NAMALWA (cell line): ENCODE data around the gene CCDC187.

Source experiments
- DNase-seq: peaks from one replicate; pipeline ENCODE4 v3.0.0-alpha.2; 2015; ENCODE audit warnings: low spot score

CCDC187 gene

DNA sequence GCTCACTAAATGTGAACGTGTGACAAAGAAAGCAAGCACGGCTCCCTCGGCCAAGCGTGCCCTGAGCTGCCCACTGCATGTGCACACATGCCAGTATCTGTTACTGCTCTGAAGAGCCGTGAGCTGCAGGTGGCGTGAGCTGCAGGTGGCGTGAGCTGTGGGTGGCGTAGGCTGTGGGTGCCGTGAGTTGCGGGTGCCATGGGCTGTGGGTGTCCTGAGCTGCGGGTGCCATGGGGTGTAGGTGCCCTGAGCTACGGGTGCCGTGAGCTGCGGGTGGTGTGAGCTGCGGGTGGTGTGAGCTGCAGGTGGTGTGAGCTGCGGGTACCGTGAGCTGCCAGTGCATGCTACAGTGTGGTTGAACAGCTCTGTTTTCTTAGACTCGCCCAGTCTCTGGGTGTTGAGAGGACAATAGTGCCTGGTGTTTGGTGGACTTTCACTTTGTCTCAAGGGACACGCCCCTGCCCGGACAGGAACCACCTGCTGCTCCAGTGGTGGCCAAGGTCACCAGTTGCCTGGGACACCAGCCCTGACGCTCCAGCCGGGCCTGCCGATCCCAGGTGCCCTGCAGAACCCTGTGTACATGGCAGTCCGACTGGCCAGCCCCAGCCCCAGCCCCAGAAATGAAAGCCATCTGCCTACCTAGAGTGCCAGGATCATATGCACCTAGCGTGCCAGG, 6.7 kb downstream of the CCDC187 start:
- DNase-seq: peak; percentile 73

DNA sequence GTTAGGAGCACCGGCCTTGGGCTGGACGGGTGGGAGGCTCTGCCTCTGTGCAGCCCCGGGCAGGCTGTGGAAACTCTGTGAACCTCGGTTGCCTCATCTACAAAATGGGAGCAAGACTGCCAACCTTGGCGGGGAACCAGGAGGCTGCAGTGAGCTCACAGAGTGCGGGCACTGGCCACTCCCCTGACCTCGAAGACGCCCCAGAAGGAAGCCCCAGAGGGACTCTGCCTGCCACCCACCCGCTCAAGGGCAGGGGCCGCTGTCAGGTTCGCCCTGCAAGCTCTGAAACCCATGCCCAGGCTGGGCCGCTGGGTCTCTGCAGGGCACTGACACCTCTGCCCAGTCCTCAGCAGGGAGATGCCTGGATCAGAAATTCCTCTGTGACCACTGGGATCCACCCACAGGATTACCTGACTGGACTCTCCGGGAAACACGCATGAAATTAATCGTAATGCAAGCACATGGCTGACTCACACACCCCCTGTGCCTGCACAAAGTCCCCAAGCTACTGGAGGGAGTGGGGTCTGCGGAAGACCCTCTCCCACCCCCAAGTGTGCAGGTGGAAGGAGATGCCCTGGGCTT, 7.4 kb downstream of the CCDC187 start:
- DNase-seq: no peak

DNA sequence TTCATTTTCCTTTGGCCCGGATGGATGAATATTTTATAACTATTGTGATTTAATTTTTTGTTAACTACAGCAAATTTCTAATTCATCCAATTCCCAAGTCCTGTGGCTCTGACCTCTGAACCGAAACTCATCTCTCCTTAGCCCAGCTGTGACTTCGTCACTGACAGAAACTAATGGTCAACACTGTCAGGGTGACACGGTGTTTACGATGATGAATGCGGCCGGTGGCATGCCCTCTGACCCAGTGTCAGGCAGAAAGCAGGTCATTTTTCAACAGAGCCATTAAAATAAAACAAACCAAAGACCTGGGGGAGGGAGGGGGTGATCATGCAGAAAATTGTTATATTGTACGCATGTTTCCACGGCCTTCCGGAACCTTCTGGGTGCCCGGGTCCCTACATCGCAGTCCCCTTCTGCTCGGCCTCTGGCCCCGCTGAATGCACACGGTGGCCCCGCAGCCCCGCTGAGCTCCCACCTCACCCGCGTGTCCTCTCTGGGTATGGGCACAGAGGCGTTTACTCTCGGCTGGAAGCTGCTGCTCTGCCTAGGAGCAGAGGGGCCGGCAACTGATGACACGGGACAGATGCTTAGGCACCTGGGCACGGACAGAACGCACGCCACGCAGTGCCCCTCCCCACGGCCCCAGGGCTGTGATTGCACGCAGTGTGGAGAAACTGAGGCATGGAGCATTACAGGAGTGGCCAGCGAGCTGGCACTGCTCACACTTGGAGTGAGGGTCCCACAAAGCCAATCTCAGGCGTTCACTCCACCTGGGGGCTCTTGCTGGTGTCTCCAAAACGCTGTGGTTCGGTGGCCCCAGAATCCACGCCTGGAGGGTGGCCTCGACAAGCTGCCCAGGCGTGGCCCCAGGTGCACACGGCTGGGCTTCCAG, 8.1 kb downstream of the CCDC187 start:
- DNase-seq: no peak

DNA sequence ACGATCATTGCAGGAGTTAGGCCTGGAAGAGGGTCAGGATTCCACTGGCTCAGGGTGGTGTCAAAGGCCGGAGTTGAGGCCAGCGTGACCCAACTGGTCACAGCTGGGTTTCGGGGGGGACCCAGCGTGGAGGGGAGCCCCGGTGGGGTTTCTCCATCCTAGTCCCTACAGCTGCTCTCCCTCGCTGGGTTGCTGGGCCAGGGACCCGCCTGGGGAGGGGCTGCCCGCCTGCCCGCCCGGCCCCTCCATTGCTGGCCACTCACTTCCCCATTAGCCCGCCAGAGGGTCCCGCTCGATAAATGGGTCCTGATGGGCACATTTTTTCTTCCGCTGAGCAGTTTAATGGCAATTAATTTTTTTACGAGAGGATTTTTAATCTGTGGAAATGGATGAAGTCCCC, 8.8 kb downstream of the CCDC187 start:
- no peak for DNase-seq

DNA sequence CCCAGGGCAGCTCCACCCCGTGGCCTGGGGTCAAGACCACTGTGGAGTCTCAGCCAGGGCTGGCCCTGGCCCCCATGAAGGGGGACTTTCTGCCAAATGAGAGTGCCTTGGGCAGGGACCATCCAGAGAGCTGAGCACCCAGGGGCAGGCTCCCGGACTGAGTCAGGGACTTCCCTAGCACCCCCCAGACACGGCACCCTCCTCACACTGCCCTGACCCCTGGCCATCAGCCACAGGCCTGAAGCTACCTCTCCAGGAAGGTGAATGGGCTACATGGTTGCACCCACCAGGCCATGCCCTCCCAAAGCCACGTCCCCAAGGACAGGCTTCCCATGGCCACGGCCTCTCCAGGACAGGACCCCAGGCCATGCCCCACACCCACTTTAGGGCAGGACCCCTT, 9.5 kb downstream of the CCDC187 start:
- DNase-seq: no peak

DNA sequence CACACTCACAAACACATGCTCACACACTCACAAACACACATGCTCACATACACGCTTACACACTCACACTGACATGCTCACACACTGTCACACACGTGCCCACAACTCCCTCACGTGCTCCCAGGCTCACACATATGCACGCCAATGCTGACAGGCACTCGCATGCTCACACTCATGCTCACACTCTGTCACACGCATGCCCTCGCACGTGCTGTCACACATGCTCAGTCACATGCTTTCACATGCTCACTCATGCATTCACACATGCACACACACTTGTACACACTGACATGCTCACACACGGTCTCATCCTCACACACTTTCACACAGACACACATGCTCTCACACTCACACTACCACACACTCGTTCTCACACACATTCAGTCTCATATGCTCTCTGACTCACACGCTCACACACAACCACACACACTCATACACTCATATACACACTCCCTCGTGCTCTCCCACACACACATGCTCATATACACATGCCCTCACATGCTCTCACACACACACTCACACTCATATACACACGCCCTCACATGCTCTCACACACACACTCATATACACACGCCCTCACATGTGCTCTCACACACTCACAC, 10.3 kb downstream of the CCDC187 start:
- no peak for DNase-seq

DNA sequence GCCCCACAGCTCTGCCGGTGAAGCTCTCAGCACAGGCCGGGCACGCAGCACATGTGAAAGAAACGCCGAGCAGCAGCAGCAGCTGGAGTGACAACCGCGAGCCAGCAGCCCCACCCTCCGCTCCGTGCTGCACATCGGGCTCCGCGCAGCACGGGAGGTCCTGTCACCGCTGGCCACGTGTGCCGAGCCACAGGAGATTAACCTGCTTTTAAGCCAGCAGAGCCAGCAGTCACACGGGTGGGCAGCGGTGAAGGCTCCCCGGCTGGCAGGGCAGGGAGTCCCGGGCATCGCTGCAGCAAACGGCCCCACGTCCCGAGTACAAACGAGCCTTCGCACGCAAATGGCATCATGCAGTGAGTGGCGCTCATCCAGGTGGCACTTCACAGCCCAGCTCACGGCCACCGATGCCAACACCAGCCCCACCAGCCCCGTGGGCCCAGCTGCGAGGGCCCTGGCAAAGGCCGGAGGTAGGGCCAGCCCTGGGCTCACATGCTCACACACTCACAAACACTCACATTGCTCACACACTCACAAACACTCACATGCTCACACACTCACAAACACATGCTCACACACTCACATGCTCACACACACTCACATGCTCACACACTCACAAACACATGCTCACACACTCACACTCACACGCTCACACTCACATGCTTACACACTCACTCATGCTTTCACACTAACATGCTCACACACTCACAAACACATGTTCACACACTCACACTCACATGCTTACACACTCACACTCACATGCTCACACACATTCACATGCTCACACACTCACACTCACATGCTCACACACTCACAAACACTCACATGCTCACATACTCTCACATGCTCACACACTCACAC, 11.1 kb downstream of the CCDC187 start:
- no peak for DNase-seq

DNA sequence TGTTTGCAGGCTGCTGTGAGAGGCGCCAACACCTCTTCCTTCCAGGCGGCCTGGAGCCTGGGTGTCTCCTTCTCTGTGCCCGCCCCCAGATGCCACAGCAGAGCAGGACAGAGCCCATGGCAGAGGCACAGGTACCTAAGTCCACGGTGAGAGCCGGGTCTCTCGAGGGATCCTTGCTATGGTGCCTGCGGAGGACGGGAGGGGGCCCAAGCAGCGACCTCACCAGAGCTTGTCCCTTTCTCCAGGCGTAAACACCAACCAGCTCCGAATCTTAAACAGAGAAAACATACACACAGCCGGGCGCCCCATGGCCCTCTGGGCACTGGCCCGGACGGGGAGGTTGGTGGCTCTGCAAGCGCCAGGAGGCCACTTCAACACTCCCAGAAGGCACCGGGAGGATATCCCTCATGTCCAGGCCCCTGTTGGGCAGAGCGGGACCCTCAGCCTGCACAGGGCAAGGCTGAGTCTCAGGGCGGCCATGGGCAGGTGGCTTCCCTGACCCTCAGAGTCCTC, 11.8 kb downstream of the CCDC187 start:
- no peak for DNase-seq

DNA sequence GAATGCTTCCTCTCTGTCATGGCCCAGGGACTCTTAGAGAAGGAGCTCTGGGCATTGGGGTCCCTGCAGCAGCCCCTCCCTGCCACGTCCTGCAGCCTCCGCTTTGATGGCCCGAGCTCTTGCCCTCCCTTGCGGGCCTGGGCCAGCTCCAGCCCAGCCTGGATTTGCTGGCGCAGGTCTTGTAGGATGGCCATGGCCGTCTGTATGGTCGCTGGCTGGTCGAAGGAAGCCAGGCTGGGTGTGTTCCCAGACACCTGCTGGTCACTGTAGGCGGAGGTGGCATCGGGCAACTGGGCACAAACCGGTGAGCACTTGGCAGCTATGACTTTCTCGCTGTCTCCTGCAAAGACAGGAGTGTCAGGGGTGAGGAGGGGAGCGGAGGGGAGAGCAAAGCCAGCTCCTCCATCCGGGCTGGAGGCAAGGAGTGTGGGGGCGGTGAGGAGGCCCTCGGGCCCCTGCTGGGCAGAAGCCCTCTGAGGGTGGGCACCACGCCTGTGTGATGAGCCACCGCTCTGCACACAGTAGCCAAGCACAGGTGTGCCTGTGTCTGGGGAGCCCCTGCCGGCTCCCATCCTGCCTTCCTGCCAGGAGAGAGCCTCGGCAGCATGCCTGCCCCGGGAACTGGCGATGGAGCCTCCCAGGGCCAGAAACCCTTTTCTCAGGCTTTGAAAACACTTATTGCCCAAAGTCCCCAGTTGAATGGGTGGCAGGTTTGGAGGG, 12.4 kb downstream of the CCDC187 start:
- DNase-seq: no peak

DNA sequence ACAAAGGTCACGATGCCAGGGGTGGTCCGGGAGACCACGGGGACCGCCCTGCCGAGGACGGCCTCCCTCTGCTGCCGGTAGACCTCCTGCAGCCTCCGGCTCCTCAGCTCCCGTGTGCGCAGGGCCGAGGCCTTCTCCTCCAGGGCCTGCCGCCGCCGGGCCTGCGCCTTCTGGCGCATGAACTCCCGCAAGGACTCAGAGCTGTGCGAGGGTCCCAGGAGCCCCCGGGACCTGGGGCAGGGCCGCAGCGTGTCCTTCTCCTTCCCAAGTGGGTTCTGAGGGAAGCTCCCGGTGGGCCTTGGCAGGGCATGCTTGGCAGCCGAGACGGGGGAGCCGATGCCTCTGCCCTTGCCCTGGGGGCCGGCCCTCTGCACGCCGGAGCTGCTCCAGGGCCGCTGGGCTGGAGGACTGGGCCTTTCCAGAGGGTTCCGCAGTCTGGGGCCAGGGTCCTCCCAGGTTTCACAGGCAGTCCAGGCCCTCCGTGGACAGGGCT, 13.3 kb downstream of the CCDC187 start:
- DNase-seq: no peak

DNA sequence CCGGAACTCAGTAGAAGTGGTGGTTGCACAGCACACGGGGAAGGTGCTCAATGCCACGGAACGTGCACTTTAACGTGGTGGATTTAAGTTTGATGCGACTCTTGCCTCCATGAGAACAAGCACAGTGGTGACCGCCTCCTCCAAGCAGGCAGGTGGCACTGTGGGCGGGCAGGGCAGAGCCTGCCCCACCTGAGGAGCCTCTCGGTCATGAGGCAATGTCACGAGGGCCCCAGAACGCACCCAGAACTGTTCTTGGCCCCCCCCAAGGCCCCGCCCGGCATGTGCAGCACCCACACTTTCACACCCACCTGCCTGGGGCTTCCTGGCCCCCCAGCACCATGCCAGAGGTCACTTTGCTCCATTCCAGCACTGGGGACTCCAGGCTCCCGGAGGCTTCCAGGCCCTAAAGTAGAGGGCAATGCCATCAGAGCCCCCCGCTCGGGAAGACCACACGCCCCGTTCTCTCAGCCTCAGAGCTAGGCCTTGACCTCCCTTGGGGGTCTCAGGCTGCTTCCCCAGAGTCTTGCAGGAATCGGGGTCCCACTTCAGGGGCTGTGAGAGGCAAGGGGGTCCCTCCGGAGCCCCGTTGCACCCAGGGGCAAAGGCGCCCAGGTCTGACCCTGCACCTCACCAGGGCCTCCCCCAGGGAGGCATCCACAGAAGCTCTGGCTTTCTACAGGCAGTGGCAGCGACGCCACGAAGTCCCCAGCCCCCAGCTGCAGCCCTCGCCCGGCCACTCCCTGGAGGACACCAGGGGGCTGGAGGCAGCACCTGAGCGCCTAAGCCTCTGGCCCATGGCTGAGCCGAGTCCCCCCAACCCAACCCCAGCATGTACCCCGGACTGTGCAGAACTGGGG, 14.0 kb downstream of the CCDC187 start:
- peak; percentile 45 for DNase-seq

DNA sequence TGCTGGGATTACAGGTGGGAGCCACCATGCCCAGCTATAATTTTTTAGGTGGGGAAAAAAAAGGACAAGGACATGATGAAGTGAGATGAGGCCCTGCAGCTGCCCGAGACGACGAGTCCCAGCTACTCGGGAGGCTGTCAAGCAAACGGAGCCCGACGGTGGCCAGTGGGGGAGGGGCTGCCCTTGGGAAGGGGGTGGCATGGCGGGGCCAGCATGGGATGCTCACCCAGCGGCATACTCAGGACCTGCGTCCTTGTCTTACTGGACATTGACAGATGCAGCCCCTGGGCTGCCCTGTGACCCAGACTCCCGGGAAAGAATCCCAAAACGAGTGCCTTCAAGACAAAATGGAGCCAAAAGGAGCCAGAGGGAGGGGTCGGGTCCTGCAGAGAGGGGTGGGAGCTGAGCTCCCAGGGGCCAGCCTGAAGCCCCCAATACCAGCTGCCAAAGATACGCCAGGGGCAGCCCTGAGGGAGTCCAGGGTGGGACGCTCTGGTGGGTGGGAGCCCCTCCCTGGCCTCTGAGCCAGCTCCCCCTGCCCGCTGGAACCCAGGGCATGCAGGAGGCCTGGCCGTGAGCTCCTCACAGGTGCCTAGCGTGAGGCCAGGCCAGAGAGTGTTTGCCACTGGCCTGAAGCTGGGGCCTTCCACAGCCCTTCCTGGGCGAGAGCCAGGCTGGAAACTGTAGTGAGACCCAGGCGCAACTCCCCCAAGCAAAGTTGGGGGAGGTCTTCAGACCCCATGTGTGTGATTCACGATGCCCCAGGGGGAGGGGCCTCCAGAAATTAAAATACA, 15.7 kb downstream of the CCDC187 start:
- no peak for DNase-seq

DNA sequence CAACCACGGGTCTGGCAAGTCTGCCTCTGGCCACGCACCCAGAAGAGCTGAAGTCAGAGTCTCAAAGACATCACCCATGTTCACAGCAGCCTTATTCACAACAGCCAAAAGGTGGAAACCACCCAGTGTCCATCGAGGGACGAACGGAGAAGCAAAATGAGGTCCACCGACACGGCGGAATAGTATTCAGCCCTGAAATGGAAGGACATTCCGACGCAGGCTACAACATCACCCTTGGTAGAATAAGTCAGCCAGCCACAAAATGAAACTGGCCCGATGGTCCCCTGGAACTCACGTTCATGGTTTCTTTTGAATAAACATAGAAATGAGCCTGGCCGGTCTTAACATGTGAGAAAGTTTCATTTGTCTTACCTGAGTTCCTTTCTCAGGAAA, 16.9 kb downstream of the CCDC187 start:
- no peak for DNase-seq

DNA sequence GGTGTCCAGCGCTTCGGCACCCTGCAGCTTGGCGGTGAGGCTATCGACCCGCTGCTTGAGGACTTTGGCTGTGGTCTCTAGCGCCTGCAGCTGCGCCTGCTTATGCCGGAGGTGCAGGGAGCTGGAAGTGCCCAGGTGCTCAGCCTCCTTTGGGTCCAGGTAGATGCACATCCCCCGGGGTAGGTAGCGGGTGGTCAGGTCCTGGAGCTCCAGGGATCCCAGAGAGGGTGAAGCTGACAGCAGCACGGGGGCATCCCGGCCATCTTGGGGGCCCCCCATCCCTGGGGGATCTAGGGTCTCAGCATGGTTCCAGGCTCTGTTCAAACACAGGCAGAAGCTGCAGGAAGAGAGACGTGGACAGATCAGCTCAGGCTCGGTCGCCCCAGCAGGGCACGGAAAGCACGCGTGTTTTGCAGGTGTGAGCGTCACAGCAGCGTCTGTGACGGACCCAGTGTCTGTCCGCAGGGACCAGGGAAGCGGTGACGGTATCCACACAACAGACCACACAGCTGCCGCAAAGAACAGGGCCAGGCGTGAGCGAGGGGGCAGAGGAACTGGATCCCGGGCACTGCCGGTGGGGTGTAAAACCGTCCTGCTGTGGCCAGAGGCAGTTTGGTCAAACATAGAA, 17.4 kb downstream of the CCDC187 start:
- no peak for DNase-seq

DNA sequence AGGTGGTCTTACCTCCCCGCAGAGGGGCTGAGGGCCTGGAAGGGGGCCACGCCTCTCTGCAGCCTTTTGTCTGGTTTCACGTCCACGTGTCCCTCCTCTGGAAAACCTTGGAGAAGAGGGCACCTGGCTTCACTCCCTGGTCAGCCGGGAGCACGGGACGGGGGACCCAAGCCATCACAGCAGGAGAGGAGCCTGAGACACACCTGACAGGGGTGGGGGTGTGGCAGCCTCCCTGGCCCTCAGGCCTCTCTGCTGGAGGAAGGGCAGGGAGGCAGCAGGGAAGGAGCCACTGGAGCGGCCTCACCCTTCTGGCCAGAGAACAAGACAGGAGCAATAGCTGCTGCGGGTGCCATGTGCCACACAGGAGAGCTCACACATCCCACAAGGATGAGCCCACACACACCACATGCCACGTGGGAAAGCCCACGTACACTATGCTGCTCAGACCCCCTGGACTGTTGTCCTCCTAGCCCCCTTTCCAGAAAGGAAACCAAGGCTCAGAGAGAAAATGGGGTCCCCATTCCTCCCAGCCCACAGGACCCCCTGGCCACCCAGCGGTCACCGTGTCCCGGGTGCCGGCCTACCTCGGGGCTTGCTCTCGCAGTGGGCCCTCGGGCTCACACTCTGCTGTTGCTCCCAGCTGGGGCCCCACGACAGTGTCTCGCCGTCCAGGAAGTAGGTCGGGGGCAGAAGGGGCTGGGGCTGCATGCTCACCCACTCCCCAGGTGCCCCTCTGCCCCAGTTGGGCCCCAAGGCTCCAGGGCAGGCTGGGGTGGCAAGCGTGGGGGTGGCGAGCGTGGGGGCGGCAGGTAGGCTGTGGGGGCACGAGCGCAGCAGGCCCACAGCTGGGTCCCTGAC, 18.2 kb downstream of the CCDC187 start:
- no peak for DNase-seq

DNA sequence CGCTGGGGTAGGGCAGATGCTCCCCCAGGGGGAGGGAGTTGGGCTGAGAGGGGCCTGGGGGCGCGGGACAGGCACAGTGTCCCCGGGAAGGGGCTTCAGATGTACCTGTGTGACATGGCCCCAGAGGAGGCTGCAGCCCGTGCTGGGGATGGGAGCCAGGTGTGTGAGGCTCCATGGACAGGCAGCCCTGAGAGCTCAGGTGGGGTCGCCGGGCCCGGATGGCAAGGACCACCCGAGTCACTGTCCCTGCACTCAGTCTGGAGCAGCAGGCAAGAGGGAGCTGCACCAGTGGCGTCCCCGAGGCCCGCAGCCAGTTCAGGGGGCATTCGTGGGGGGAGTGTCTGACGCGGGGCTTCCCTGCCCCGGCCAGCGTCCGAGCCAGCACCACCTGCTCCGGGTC, 18.9 kb downstream of the CCDC187 start:
- no peak for DNase-seq

DNA sequence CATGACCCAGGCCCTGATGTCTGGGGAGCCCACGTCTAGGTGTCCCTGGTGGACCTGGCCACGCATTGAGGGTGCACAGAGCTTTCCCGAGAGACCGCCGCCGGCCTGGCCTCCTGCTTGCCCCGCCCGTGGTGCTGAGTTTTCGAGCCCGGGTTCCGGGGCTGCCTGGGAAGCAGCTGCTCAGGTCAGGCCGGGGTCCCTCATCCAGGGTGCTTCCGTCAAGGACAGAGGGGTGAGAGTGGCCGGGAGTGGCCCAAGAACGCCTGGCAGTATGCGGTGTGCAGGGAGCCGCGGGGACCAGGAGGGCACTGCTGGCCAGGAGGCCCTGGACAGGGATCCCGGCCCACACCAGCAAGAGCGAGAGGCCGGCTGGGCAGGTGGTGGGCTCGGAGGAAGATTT, 19.6 kb downstream of the CCDC187 start:
- DNase-seq: no peak
